WERI-Rb-1 (cell line): ENCODE results near the gene NES.
A peak's percentile ranks its signal among the peaks of the same experiment; 100 is the strongest.

Experiments
- DNase-seq: peaks from one replicate; pipeline ENCODE4 v3.0.0-alpha.2; 2020
- H3K27ac ChIP-seq: fragments of 250-450 bp; sonication (Bioruptor Pico); 2 replicates; pipeline ENCODE4 v1.5.1; 2020; ENCODE audit warnings: mild to moderate bottlenecking, moderate library complexity
- H3K27me3 ChIP-seq: fragments of 250-450 bp; sonication (Bioruptor Pico); 2 replicates; pipeline ENCODE4 v1.5.1; 2021; ENCODE audit warnings: mild to moderate bottlenecking, low read depth, moderate library complexity; ENCODE audit not compliant: insufficient read depth, severe bottlenecking
- H3K36me3 ChIP-seq: fragments of 250-450 bp; sonication (Bioruptor Pico); 2 replicates; pipeline ENCODE4 v1.5.1; 2020; ENCODE audit warnings: mild to moderate bottlenecking, moderate library complexity
- H3K4me3 ChIP-seq: 2 replicates; pipeline ENCODE4 v1.5.1; 2011; ENCODE audit warnings: low read depth, mild to moderate bottlenecking, control low read depth, low read length
- H3K9me3 ChIP-seq: fragments of 250-450 bp; sonication (Bioruptor Pico); 2 replicates; pipeline ENCODE4 v1.5.1; 2021; ENCODE audit warnings: mild to moderate bottlenecking, moderate library complexity; ENCODE audit not compliant: severe bottlenecking
- TF ChIP-seq, protein P1 (sequence below): IDR thresholded peaks from 2 replicates; pipeline ENCODE4 v1.5.1; 2011; ENCODE audit warnings: low read depth, mild to moderate bottlenecking, control low read depth, inconsistent platforms, low read length

NES gene

GRCh38 chr1:156664767-156665411, 12.3 kb downstream of the NES start:
- TF ChIP-seq, protein P1, sequence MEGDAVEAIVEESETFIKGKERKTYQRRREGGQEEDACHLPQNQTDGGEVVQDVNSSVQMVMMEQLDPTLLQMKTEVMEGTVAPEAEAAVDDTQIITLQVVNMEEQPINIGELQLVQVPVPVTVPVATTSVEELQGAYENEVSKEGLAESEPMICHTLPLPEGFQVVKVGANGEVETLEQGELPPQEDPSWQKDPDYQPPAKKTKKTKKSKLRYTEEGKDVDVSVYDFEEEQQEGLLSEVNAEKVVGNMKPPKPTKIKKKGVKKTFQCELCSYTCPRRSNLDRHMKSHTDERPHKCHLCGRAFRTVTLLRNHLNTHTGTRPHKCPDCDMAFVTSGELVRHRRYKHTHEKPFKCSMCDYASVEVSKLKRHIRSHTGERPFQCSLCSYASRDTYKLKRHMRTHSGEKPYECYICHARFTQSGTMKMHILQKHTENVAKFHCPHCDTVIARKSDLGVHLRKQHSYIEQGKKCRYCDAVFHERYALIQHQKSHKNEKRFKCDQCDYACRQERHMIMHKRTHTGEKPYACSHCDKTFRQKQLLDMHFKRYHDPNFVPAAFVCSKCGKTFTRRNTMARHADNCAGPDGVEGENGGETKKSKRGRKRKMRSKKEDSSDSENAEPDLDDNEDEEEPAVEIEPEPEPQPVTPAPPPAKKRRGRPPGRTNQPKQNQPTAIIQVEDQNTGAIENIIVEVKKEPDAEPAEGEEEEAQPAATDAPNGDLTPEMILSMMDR: no peak
- peak; percentile 64 for DNase-seq
- Histone ChIP-seq H3K9me3 (no peaks in the 10 kb centered on the region), H3K27ac (peak overlapping the region; percentile 97), H3K4me3 (no peak overlapping the region), H3K36me3 (no peaks in the 10 kb centered on the region), H3K27me3 (no peaks in the 10 kb centered on the region)

GRCh38 chr1:156664046-156664766, 13.0 kb downstream of the NES start:
- TF ChIP-seq, protein P1: no peak
- DNase-seq: no peak
- Histone ChIP-seq H3K4me3 (no peak overlapping the region), H3K27me3 (no peaks in the 10 kb centered on the region), H3K9me3 (no peaks in the 10 kb centered on the region), H3K36me3 (no peaks in the 10 kb centered on the region), H3K27ac (peak overlapping the region; percentile 97)

GRCh38 chr1:156663178-156663577, 14.0 kb downstream of the NES start:
- peak; percentile 94 for DNase-seq

GRCh38 chr1:156662800-156663055, 14.5 kb downstream of the NES start:
- no peak overlapping the region for H3K4me3 ChIP-seq
- H3K27ac ChIP-seq: peak overlapping the region; percentile 97
- no peak for DNase-seq
- no peaks in the 10 kb centered on the region for H3K9me3 ChIP-seq
- no peaks in the 10 kb centered on the region for H3K27me3 ChIP-seq
- TF ChIP-seq, protein P1: no peak
- H3K36me3 ChIP-seq: no peaks in the 10 kb centered on the region

More at GRCh38 chr1:156663178-156663577, 14.0 kb downstream of the NES start:
- Histone ChIP-seq H3K4me3 (no peak overlapping the region), H3K27me3 (no peaks in the 10 kb centered on the region), H3K27ac (peak overlapping the region; percentile 97), H3K9me3 (no peaks in the 10 kb centered on the region), H3K36me3 (no peaks in the 10 kb centered on the region)
- TF ChIP-seq, protein P1: no peak

DNA sequence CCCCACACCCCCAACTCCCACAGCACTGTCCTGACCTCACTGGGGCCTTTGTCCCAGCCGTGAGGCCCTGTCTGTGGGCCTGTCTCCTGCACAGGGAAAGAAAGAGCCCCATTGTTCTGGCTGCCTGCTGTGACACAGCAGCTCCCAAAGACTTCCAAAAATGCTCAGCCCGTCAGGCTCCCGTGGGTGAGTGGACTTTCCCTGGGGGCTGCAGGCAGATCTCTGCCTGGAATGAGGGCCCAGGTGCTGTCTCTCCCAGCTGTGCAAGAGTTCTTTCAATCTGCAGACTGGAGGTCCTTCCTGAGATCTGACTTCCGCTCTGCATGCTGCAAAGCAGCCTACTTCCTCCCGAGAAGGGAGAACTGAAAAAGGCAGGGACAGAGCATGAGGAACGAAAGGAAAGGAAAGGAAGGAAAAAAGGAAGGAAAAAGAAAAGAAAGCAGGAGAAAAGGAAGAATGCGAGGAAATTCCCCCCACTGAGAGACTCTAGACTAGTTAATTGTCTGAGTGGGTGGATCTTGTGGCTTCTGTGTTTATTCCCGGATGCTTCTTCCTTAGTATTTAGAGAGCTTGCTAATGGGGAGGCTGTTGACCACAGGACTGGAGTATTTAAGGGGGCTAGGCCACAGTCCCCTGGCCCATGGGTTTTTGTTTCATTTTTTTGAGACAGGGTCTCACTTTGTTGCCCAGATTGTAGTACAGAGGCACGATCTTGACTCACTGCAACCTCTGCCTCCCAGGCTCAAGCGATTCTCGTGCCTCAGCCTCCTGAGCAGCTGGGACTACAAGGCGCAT, 15.0 kb downstream of the NES start:
- Histone ChIP-seq H3K27ac (peak overlapping the region; percentile 97), H3K4me3 (no peak overlapping the region), H3K27me3 (no peaks in the 10 kb centered on the region), H3K9me3 (no peaks in the 10 kb centered on the region), H3K36me3 (no peaks in the 10 kb centered on the region)
- TF ChIP-seq, protein P1: no peak
- no peak for DNase-seq
